ENCODE data around the gene FKBP15.
"Not testable (repeated sequence)": the region's sequence is repeated elsewhere in the genome, so short reads cannot be mapped to it uniquely, and the experiment has no call there.

Gene FKBP15

GRCh38 chr9:113125386-113126035, 95.6 kb downstream of the FKBP15 start:
- no peak for TF ChIP-seq CTCF (IDR thresholded peaks at IDR 0.05)
- no peak overlapping the region for H3K27ac ChIP-seq
- DNase-seq (ENCODE audit: low spot score) = no peak
- no peak overlapping the region for H3K4me3 ChIP-seq

- not testable (repeated sequence) for H3K27ac ChIP-seq
Measured at GRCh38 chr9:113118829-113119228, 102.2 kb downstream of the FKBP15 start.

More at GRCh38 chr9:113118829-113119228, 102.2 kb downstream of the FKBP15 start:
- H3K4me3 ChIP-seq; DNase-seq (ENCODE audit: low spot score): not testable (repeated sequence)
